Common myeloid progenitor, CD34-positive (primary cell): ENCODE results near the gene KIR3DL3.
"Not testable (repeated sequence)": the region's sequence is repeated elsewhere in the genome, so short reads cannot be mapped to it uniquely, and the experiment has no call there.

Experiments used
- CTCF ChIA-PET: fragments of 350-600 bp; sonication (Branson Sonifier 250); formaldehyde crosslinking; loops from one replicate; lab custom pipeline; 2021; ENCODE audit warnings: antibody characterized with exemption; lab: Charles Lee
- POLR2A ChIA-PET: fragments of 350-600 bp; sonication (Branson Sonifier 250); formaldehyde crosslinking; loops from one replicate; lab custom pipeline; 2021; ENCODE audit warnings: antibody characterized with exemption; lab: Charles Lee
- DNase-seq, 3 donors: peaks; one replicate each; pipeline versions ENCODE4 v3.0.0 to v3.0.0-alpha.2; 2013
- H3K27ac ChIP-seq, 2 experiments: 1 replicate in 1 of 2; 2 replicates in 1 of 2; pipeline ENCODE4 v1.7.0; 2013; ENCODE audit warnings: inconsistent platforms in 2 of 2, low read length in 2 of 2, mild to moderate bottlenecking in 2 of 2, low read depth in 1 of 2, moderate library complexity in 1 of 2; ENCODE audit not compliant: severe bottlenecking in 2 of 2, insufficient read depth in 1 of 2, poor library complexity in 1 of 2
- H3K27me3 ChIP-seq, 5 experiments: replicated peaks in 2 of 5; 1 replicate in 3 of 5; 2 replicates in 2 of 5; pipeline versions ENCODE4 v1.6.1 to v1.7.0; 2013; ENCODE audit warnings: low read length in 4 of 5, mild to moderate bottlenecking in 2 of 5, moderate library complexity in 2 of 5, inconsistent platforms in 1 of 5; ENCODE audit not compliant: insufficient read depth in 5 of 5, control insufficient read depth in 4 of 5
- H3K36me3 ChIP-seq, 4 experiments: 1 replicate in 2 of 4; 2 replicates in 2 of 4; pipeline versions ENCODE4 v1.6.1 to v1.7.0; 2013; ENCODE audit warnings: low read length in 3 of 4, control low read depth in 1 of 4, mild to moderate bottlenecking in 1 of 4; ENCODE audit not compliant: control insufficient read depth in 4 of 4, insufficient read depth in 4 of 4
- H3K4me1 ChIP-seq, 4 experiments: 1 replicate in 3 of 4; 2 replicates in 1 of 4; pipeline versions ENCODE4 v1.6.1 to v1.7.1; 2013; ENCODE audit warnings: low read length in 3 of 4, mild to moderate bottlenecking in 3 of 4, control low read depth in 1 of 4, inconsistent platforms in 1 of 4, moderate library complexity in 1 of 4; ENCODE audit not compliant: control insufficient read depth in 4 of 4, insufficient read depth in 4 of 4; ENCODE audit errors: control extremely low read depth in 1 of 4
- H3K4me3 ChIP-seq, 7 experiments: 1 replicate in 4 of 7; 2 replicates in 3 of 7; pipeline versions ENCODE4 v1.5.1 to v1.7.0; 2013; ENCODE audit warnings: mild to moderate bottlenecking in 7 of 7, low read length in 6 of 7, moderate library complexity in 6 of 7, inconsistent platforms in 2 of 7, low read depth in 2 of 7, control low read depth in 1 of 7; ENCODE audit not compliant: insufficient read depth in 4 of 7, control insufficient read depth in 1 of 7; ENCODE audit errors: extremely low read depth in 1 of 7
- H3K9me3 ChIP-seq, 5 experiments: 1 replicate in 4 of 5; 2 replicates in 1 of 5; pipeline versions ENCODE4 v1.6.1 to v1.7.1; 2013; ENCODE audit warnings: low read length in 4 of 5, mild to moderate bottlenecking in 2 of 5, inconsistent platforms in 1 of 5, low read depth in 1 of 5, moderate library complexity in 1 of 5; ENCODE audit not compliant: control insufficient read depth in 4 of 5, insufficient read depth in 2 of 5; ENCODE audit errors: control extremely low read depth in 1 of 5
- WGBS: methylation state at CpG from one replicate; pipeline ENCODE4 v1.1.5; 2013; ENCODE audit not compliant: insufficient coverage; 5-methylcytosine and 5-hydroxymethylcytosine counted together

Gene KIR3DL3

GRCh38 chr19:54777851-54778250 lies 53.6 kb downstream of the KIR3DL3 start:
- H3K4me1 ChIP-seq, H3K27ac ChIP-seq, H3K27me3 ChIP-seq, DNase-seq, H3K36me3 ChIP-seq, CTCF ChIA-PET, POLR2A ChIA-PET, H3K4me3 ChIP-seq, H3K9me3 ChIP-seq: not testable (repeated sequence)
- 73% methylated on average over 4 of the region's 4 CpGs for WGBS

DNA sequence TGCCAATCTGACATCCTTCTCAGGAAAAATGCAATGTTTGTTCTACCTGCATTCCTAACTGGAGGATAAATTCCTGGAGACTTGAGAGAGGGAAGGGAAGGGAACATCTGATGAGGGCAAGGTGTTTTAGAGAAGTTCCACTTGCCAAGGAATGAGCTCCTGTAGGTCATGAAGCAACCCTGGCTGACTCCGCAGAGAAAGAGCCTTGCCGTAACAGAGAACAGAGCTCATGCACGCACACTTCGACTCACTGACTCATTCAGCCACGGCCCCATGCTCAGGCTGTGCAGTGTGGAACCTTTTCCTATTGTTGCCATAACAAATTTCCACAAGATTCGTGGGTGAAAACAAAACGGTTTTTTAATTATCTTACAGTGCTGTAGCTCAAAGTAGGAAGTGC lies 54.7 kb downstream of the KIR3DL3 start:
- H3K36me3 ChIP-seq, H3K9me3 ChIP-seq, H3K4me1 ChIP-seq, H3K27ac ChIP-seq, H3K4me3 ChIP-seq, H3K27me3 ChIP-seq, CTCF ChIA-PET, POLR2A ChIA-PET: not testable (repeated sequence)
- peak in 2 of 3 donors; percentile 10 to 14 for DNase-seq
- 100% methylated on average over 2 of the region's 7 CpGs for WGBS

DNA sequence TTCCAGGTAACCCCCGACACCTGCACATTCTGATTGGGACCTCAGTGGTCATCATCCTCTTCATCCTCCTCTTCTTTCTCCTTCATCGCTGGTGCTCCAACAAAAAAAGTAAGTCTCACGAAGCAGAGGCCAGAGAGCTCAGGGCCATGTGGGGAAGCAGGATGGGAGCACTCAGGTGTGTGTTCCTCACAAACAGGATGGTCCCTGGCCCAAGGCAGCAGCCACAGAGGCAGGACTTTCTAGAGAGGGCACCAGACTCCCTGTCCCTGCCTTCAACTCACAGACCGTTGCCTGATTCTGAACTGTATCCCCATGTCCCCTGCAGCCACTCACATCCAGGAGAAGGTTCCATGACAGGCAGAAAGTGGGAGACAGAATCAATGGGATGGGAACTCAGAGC lies 58.7 kb downstream of the KIR3DL3 start:
- 80% methylated on average over 1 of the region's 4 CpGs for WGBS
- not testable (repeated sequence) for H3K9me3 ChIP-seq

More for the DNA sequence above, 58.7 kb downstream of the KIR3DL3 start:
- H3K36me3 ChIP-seq, H3K4me1 ChIP-seq, POLR2A ChIA-PET, CTCF ChIA-PET, DNase-seq, H3K27ac ChIP-seq, H3K4me3 ChIP-seq, H3K27me3 ChIP-seq: not testable (repeated sequence)
